DOHH2 (cell line): ENCODE measurements around the gene HPS3.

Experiments
- EZH2phosphoT487 ChIP-seq: fragments of 200-600 bp; sonication (generic); IDR thresholded peaks from 2 replicates; pipeline ENCODE4 v1.6.1; 2017; ENCODE audit warnings: borderline replicate concordance, mild to moderate bottlenecking, antibody characterized with exemption, low read length, moderate library complexity, mixed read lengths
- TF ChIP-seq, protein P1 (sequence below): fragments of 200-600 bp; sonication (generic); IDR thresholded peaks from one replicate; pipeline ENCODE4 v1.5.1; 2014; ENCODE audit warnings: antibody characterized with exemption, mild to moderate bottlenecking, low read depth, low read length; ENCODE audit not compliant: poor library complexity, severe bottlenecking

DNA sequence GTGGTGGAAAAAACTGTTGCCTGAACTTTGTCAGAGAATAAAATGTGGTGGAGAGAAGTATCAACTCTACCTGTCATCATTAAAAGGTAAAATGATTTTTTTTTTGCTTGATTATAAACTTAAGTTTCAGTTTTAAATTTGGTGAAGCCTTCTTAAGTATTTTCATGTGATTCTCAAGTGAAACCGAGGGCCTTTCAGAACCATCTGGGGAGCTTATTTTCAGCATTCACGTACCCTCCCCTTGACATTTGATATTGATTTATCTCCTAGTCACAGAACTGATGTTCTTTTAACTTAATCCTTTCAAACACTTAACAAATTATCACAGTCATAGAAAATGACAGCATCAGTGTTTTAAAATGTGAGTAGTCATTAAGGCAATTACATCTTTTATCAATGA lies 38.5 kb downstream of the HPS3 start:
- TF ChIP-seq, protein P1, sequence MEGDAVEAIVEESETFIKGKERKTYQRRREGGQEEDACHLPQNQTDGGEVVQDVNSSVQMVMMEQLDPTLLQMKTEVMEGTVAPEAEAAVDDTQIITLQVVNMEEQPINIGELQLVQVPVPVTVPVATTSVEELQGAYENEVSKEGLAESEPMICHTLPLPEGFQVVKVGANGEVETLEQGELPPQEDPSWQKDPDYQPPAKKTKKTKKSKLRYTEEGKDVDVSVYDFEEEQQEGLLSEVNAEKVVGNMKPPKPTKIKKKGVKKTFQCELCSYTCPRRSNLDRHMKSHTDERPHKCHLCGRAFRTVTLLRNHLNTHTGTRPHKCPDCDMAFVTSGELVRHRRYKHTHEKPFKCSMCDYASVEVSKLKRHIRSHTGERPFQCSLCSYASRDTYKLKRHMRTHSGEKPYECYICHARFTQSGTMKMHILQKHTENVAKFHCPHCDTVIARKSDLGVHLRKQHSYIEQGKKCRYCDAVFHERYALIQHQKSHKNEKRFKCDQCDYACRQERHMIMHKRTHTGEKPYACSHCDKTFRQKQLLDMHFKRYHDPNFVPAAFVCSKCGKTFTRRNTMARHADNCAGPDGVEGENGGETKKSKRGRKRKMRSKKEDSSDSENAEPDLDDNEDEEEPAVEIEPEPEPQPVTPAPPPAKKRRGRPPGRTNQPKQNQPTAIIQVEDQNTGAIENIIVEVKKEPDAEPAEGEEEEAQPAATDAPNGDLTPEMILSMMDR: no peak
- no peak for TF ChIP-seq EZH2phosphoT487
